HG03097 (cell line): ENCODE data around the gene GNPDA1.

ENCODE experiments used
- ATAC-seq: cut with Tn5 transposase; IDR thresholded peaks from one replicate; pipeline ENCODE4 v1.9.1; 2021; ENCODE audit not compliant: unreplicated experiment, low FRiP score

The GNPDA1 gene

DNA sequence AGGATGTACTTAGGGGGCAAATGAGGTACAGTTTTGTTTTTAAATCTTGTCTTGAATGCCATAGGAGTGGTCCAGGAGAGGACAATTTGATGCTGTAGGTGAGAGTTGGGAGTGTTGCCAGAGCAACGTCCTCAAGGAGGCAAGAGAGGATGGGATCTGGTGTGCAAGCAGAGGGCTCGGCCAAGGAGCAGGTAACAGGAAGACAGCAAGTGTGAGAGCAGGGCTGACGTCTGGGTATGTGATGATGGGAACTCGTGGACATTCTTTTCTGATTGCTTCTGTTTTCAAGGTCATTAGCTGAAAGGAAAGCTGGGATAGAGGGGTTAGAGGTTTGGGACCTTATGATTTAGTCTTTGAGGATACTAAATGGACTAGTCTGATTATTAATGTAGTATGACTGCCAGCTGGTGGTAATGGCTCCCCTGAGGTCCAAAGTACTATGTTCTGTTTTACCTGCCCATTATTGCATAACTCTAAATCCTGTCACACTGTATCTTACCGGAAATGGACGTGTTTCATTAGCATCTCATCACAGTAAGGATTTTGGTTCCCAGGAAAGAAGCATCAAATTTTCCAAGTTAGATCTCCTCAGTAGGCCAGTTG lies 15.4 kb downstream of the GNPDA1 start:
- no peak for ATAC-seq

DNA sequence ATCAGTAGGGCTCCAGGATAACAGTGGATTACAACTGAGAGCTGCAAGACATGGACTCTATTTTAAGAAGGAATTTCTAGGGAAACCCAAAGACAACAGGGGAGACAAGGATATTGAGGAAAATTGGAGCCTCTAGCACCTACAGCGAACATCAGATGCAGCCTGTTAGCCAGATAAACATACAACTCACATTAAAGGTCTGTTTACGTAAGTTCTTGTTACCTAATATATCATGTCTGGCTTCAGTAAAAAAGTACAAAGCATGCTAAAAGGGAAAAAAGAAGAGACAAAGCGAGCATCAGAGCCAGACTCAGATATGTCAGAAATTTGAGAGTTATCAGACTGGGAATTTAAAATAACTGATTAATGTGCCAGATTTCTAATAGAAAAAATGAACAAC lies 17.2 kb downstream of the GNPDA1 start:
- no peak for ATAC-seq

DNA sequence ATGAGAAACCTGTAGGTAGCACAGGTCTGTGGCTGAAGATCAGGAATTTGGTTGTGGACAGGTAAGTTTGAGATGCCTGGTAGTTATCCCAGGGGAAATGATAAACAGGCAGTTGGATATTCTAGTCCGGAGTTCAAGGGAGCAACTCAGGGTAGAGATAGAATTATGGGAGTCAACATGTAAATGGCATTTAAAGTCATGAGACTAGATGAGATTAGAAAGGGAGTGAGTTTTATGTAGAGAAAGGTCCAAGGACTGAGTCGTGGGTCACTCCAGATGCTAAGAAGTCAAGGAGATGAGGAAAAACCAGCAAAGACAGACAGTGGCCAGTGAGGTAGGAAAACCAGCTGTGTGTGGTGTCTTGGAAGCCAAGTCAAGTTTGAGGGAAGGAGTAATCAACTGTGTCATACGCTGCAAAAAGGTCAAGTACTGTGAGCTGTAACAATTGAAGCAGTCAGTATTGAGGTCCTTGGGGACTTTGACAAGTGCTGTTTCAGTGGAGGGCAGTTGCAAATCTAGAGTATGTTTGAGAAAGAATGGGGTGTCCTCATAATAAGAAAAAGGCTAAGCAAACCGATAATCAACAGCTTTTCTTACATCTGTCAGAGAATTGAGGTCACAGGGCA lies 18.2 kb downstream of the GNPDA1 start:
- no peak for ATAC-seq

DNA sequence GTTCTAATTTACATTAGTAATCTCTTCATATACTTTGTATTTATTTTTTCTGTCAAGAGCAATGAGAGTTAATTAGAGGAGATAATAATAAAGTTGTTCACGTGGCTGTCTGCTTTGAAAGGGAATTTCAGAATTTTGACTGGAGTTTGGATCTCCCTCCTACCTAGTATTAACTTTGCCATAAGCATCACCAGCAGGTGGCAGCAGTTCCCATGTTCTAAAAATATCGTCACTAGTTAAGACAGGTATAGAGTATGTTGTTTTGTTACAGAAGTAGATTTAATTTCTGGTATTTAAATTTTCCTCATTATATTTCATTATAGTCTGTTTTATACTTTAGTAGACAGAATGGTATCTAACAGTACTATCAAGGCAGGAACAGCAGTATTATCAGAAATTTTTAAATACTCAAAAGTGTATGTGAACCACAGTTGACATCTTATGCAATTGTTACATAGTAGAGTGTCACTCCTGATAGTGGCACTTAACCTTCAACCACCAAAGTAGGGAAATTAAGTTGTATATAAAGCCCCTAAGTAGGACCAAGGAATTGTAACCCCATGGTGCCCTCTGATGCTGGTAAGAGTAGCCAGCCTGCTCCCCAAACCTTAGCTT lies 20.4 kb downstream of the GNPDA1 start:
- no peak for ATAC-seq

DNA sequence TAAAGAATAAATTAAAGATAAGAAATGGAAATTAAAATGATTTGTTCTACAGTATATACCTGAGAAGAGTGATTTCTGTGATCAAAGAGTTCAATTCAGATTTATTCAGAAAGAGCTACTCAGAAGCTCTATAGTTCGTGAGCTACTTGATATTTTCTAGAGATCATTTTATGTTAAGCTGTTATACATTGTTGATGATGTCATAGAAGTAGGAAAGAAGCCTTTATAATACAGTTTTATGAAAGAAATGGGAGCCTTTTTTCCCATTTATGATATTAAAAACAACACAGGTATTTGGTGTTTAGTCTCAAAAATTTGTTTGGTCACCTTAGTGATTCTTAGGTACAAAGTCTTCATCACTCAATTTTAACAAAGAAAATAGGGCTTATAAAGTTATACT lies 23.1 kb downstream of the GNPDA1 start:
- ATAC-seq, result no peak

DNA sequence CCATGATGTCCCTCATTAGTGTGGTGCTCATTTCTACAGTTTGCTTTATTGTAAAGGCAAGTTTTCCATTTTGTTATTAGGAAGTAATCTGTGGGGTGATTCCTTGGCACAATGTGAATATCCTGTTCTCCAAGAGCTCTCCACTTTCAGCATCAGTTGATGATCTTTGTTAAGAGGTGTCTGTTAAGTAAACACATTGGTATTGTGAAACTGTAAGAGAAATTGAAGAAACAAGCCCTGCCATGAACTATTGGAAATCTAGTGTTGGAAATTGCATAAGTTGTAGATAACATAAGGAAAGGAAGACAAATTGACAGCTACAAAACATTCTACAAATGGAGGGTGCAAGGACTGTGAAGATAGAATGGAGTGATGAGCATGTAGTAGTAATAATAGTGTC lies 26.8 kb downstream of the GNPDA1 start:
- no peak for ATAC-seq

DNA sequence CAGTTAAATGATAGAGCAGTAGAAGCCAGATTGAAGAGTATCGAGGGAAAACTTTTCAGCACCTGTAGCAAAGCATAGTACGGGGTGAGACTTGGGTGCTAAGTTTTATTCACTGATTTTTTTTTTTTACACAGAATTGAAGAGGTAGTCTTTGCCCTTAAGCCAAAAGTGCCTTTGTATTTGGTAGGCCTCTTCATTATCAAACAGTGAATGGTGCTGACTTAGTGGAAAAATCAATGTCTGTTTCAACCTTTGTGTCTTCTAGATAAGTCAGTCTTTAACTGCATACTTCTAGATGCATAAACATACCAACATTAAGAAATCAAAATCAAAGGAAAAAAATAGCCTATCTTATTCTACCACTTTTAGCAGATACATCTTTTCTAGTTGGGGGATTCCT lies 30.2 kb downstream of the GNPDA1 start:
- ATAC-seq, result no peak

DNA sequence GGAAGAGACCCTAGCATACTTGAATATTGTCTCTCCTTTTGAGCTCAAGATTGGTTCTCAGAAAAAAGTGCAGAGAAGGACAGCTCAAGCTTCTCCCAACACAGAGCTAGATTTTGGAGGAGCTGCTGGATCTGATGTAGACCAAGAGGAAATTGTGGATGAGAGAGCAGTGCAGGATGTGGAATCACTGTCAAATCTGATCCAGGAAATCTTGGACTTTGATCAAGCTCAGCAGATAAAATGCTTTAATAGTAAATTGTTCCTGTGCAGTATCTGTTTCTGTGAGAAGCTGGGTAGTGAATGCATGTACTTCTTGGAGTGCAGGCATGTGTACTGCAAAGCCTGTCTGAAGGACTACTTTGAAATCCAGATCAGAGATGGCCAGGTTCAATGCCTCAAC lies 34.4 kb downstream of the GNPDA1 start:
- ATAC-seq, result no peak

DNA sequence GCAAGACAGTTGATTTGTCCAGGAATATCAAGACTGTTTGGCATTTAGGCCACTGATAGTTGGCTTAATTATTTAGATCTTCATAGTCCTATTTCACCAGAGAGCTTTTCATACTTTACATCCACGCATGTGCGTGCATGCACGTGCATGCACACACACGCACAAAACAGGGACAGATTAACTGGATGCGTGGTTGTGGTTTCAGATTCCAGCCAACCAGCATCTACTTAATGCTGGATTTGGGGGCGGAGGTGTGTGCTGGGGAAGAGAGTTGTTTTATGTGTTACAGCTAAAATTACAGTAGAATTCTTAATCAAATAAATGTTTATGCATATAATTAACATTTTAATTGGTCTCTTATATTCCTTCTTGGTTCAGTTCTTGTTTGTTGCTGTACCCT lies 36.7 kb downstream of the GNPDA1 start:
- no peak for ATAC-seq

DNA sequence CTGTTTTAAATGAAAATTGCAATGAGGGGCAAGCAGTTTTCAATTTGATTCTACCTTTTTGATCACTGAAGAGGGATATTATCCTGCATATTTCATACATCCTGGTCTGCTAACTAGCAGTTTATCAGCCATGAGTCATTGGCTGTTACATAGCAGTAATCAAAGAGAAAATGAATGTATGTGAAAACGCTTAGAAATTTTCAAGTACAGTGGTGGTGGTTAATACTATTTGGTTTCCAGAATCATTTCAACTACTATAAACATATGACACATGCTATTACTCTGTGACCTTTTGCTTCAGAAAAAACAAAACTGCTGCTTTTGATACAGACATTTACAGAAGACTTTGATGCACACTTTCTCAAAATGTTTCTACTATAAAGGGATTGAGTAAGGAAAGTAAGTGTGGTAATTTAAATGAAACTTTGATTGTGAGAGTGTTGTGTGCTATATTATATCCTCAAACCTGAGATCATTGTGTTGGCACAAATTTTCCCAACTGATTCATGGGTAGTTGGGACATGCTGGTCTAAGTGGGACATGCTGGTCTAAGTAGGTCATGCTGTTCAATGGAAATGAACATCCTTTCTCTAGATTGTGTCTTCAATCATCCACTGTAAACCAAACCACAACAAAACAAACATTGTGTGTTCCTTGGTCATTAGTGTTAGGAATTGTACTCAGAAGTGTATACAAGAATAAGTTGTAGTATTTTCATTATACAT lies 38.8 kb downstream of the GNPDA1 start:
- ATAC-seq, result no peak

DNA sequence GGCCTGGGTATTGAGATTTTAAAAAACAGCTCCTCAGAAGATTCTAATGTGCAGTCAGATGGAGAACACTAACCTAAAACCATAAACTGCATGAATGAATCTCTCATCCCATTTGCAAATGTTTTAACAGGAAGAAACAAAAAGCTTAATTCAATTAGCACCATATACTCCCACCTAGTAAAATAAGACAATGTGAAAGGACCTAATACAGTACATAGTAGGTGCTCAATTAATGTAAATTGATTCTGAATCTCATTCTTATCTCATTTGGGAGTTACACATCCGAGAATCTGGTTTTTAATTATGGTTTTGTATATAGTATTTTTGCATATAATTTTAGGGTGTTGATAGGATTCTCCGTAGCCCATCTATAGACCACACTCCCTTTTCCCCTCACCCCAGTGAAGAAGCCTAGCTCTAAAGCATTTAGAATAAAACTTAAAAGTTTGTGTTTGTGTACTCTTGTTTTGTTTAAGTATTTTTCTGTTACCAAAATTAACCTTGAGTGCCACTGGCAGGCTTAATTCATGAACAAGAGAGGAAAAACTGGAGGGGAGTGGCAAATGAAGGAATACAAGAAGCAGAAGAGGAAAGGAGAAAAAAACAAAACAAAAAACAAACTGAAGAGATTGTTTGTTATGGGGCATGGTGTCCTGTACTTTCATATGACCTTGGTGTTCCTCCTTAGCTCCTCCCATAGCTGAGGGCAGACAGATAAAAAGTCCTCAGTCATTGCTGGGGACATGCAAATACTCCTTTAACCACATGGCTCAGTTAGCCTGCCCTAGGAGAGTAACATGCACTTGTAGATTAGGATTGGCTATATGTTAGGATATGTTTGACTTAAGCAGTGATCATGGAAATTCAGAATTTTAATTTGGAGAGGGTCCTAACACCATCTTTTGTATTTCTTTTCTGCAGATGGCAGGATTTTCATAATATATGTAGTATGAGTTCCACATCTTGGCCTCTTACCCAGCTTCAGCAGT lies 42.8 kb downstream of the GNPDA1 start:
- peak; percentile 42 for ATAC-seq

DNA sequence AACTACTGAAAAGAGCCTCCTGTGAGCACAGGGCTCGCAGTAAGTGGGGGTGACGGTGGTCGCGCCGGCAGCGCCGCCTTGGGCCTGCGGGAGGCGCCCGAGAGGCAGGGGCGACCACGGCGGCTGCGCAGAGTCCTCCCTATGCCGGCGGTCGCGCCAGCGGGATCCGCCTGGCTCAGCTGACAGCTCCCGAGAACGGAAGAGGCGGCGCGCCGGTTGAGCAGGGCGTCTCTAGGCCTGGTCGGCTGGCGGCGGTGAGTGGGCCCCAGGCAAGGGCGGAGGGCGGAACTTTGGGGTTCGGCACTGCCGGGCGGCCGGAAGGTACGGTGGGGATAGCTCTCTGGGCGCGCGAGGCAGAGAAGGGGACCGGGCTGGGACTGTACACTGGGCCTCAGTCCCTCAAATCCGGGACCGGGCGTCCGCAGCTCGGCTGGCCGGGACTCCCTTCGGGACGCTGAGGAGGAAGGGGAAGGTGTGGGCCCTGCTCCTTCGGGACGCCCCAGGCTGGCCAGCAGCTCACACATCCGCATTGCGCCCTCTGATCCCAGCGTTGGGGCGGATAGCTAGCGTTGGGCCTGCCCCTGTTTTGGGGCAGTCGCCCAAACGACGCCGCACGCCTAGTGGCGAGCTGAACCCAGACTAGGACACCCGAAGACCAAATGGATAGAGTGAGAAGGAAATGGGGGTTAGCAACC lies 43.8 kb downstream of the GNPDA1 start, which contains the start of gene RNF14:
TSS of gene RNF14 (plus strand) at position 192 of the 695 bp plus-strand sequence. CDS start 4,484 bp downstream, outside the sequence.
- peak; percentile 91 for ATAC-seq

DNA sequence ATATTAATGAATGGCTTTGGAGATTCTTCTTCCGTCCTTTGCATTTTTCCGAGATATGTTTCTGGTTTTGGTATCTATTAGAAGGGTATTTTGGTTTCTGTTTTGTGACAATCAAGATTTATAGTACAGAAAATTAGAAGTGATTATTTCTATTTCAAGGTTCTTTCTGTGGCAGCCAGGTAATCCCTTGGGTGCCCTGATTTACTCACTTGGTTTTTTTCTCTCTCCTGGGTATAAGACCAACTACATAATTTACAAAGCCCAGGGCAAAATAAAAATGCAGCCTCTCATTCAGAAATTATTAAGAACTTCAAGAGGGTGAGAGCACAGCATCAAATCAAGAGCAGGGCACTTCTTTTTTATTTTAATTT lies 45.9 kb downstream of the GNPDA1 start:
- ATAC-seq, result no peak

DNA sequence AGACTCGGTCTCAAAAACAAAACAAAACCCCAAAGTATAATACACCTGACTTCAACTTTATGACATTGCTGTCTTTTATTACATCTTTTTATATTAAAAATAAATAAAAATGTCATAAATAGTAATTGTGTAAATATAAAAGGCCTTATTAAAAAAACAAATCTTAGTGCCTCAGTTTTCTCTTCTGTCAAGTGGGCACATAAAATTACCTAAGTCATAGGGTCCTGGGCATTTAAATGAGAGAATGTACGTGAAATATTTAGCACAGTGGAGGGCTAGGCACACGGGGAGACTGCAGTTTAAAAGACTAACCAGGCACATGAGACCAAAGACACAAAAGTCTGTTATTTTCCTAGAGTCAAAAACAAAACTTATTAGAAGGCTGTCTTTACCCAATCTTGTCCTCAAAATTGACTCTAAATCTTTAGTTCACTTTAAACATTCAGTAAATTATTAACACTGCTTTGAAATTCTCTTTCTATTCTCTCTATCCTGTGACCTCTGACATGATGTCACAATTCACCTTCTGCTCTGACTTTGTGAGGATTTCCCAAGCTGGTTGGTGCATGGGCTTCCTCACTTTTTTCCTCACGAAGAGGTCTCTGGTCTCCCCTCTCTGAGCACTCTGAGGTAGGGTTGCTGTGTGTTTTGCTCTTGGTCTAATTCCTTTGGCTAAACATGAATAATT lies 46.4 kb downstream of the GNPDA1 start:
- ATAC-seq, result no peak

DNA sequence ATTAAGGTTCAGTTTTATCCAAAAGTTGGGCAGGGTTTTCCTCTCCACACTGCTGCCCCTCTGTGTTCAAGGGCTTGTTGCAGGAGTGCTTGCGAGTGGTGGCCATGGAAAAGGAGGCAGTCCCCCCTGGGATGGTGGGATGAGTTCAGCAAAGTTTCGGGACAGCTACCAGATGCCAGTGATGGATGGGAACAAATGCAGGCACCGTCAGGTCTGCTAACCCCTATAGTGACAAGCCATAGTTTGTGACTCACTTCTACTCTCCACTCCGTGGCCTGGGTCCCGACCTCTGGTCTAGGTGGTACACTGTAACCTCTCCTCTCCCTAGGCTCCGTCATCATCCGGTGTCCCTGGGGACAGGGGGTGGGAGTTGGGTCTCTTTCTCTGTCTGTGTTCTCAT lies 47.8 kb downstream of the GNPDA1 start:
- ATAC-seq, result no peak

DNA sequence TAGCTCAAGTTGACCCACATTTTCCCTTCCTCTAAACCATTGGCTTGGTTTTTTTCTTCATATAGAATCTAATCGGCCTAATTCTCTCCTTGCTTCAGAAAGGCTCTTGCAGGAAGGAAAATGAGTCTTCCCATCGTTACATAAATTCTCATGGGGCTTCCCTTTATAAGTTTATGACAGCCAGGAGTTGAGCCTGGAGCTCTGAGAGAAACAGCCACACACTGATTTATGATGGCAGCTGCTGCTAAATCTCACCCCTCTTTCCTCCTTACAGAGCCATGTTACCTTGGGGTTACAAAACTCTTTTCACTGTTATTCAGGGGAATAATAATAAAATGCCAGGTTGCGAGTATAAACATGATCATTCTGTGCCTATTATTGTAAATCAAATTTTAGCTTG lies 49.1 kb downstream of the GNPDA1 start:
- no peak for ATAC-seq

DNA sequence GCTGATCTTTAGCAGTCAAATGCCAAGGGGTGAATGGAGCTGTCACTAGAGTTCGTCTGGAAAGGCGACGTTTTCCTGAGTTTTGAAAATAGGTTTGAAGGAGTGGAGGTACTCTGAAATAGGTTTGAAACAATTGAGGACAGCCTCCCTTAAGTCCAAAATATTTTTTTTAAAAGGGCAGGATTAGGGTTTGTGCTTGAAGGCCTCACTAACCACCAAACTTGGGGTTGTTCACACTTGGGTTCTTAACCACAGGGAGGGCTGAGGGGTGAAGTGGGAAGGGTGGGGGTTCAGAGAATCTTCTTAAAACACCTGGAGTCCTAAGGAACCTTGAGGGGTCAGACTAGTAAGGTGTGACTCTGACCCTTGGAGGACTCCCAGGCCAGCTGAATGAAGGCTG lies 51.4 kb downstream of the GNPDA1 start:
- ATAC-seq, result no peak

DNA sequence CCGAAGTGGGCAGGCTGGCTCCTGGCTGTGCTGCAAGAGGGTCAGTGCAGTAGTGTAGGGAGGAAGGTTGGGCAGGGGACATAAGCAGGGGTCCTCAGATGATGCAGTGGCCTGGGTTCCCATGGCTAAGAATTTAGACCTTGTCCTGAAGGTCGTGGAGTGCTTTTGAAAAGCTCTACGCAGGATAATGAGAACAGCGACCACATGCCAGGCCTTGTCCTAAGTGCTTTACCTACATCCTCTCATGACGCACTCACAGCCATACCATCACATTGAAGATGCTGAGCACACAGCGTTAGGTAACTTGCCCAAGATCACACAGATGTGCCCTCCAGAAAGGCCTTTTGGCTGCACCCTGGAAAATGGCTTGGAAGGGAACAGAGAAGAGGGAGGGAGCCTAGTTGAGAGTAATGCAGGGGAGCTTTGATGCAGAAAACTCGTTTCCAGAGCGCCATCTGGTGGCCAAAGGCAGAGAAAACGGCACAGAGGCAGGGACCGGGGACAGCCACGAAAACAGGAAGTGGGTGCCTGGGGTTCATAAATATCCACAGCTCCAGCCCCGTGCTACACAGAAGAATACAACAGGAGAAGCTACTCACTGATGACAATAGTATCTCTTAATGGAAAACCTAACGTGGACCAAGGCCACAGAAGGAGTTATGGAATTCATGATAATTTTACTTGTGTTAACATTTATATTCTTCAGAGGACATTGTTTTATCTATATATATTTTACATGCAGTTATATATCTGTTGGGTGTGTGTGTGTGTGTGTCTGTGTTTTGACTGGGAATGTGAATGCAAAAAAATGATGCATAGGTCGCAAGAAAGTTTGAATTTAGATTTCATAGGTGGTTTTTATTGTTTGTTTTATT lies 52.1 kb downstream of the GNPDA1 start:
- peak; percentile 75 for ATAC-seq
